Natural killer cell (primary cell): Measurements from ENCODE around the gene LGALS3. TPM values are rescaled to one million over a fixed set of nuclear protein-coding genes. Genes with fewer than 3 reads are reported as not detected.
A peak's percentile ranks its signal among the peaks of the same experiment; 100 is the strongest.

Experiments
- ATAC-seq, 3 donors: fragments of 150-1000 bp in 2 of 3; fragments of 200-7000 bp in 1 of 3; cut with Tn5 transposase; 1 replicate in 1 of 3; 2 replicates in 2 of 3; pipeline ENCODE4 v1.10.0; 2021; ENCODE audit warnings: mild to moderate bottlenecking in 2 of 3, moderate library complexity in 2 of 3
- DNase-seq, 2 donors: peaks; one replicate each; pipeline versions ENCODE4 v3.0.0 to v3.0.0-alpha.2; 2013 to 2021; ENCODE audit warnings: mixed read lengths in 1 of 2
- H3K27ac ChIP-seq: one replicate; pipeline ENCODE4 v1.5.1; 2013; ENCODE audit warnings: mild to moderate bottlenecking, low read length
- H3K27me3 ChIP-seq: one replicate; pipeline ENCODE4 v1.6.1; 2013; ENCODE audit warnings: low read length; ENCODE audit not compliant: control insufficient read depth, insufficient read depth
- H3K36me3 ChIP-seq: one replicate; pipeline ENCODE4 v1.6.1; 2013; ENCODE audit warnings: low read length; ENCODE audit not compliant: control insufficient read depth, insufficient read depth
- H3K4me1 ChIP-seq: one replicate; pipeline ENCODE4 v1.6.1; 2013; ENCODE audit warnings: low read length; ENCODE audit not compliant: control insufficient read depth, insufficient read depth
- H3K4me3 ChIP-seq: one replicate; pipeline ENCODE4 v1.5.1; 2013; ENCODE audit warnings: low read length
- H3K9me3 ChIP-seq: one replicate; pipeline ENCODE4 v1.6.1; 2013; ENCODE audit warnings: low read length; ENCODE audit not compliant: control insufficient read depth, insufficient read depth
- H3K27ac Mint-ChIP-seq, 2 donors: one replicate each; pipeline ENCODE4 v1.8.0; 2022; ENCODE audit warnings: mild to moderate bottlenecking in 2 of 2, mixed read lengths in 2 of 2, moderate library complexity in 1 of 2
- H3K27me3 Mint-ChIP-seq, 2 donors: one replicate each; pipeline ENCODE4 v1.8.0; 2022; ENCODE audit warnings: low read depth in 2 of 2, mixed read lengths in 2 of 2
- H3K36me3 Mint-ChIP-seq: one replicate; pipeline ENCODE4 v1.8.0; 2022; ENCODE audit warnings: mixed read lengths
- H3K4me1 Mint-ChIP-seq, 2 donors: one replicate each; pipeline ENCODE4 v1.8.0; 2022; ENCODE audit warnings: mixed read lengths in 2 of 2
- H3K4me3 Mint-ChIP-seq: one replicate; pipeline ENCODE4 v1.8.0; 2022; ENCODE audit warnings: mild to moderate bottlenecking, moderate library complexity, mixed read lengths
- H3K9me3 Mint-ChIP-seq, 2 donors: one replicate each; pipeline ENCODE4 v1.8.0; 2022; ENCODE audit warnings: mixed read lengths in 2 of 2
- WGBS: methylation state at CpG from one replicate; pipeline ENCODE4 v1.1.7; 2013; ENCODE audit warnings: missing lambda C conversion rate; ENCODE audit not compliant: insufficient coverage; 5-methylcytosine and 5-hydroxymethylcytosine counted together
- intact Hi-C: fragments of 100-400 bp; cut with micrococcal nuclease; formaldehyde crosslinking; loops from one replicate; pipeline ENCODE4 v1.14.2; 2022
- total RNA-seq, 4 donors: library from RNA; stranded (reverse); fragments of 120-200 nt in 1 of 4; gene quantifications; one replicate each; pipeline versions ENCODE4 v1.2.3 to v1.2.4, GENCODE V29; 2013 to 2022
- TF ChIP-seq, protein P1 (sequence below): fragments of 200-600 bp; IDR thresholded peaks from one replicate; pipeline ENCODE4 v1.8.0; 2022; ENCODE audit warnings: antibody characterized with exemption

Gene LGALS3
- total RNA-seq, 3 donors from 2014 or later (not counting 1 experiment from before 2014, with no cell fraction given), result 10.8 to 35.7 (median 17.1) TPM

DNA sequence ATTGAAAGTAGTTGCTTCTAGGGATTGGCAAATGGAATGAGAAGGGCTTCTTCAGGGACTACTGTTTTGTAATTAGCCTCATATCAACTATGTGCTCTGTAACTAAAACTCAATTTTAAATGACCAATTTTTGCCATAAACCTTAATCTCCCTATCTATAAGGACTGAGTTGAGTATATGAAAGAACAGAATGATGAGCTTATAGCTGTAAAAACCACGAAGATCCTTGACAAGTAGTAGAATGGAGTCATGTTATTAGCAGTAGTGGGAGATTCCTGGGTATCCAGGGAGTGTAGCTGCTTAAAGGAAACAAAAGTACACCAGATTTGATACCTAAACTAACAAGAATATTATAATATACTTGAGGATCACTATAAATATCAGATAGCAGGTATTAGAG is 28.0 kb downstream of the LGALS3 start:
- TF ChIP-seq, protein P1, sequence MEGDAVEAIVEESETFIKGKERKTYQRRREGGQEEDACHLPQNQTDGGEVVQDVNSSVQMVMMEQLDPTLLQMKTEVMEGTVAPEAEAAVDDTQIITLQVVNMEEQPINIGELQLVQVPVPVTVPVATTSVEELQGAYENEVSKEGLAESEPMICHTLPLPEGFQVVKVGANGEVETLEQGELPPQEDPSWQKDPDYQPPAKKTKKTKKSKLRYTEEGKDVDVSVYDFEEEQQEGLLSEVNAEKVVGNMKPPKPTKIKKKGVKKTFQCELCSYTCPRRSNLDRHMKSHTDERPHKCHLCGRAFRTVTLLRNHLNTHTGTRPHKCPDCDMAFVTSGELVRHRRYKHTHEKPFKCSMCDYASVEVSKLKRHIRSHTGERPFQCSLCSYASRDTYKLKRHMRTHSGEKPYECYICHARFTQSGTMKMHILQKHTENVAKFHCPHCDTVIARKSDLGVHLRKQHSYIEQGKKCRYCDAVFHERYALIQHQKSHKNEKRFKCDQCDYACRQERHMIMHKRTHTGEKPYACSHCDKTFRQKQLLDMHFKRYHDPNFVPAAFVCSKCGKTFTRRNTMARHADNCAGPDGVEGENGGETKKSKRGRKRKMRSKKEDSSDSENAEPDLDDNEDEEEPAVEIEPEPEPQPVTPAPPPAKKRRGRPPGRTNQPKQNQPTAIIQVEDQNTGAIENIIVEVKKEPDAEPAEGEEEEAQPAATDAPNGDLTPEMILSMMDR, result no peak
- 67% methylated on average over 1 of the region's 1 CpG for WGBS
- Mint-ChIP-seq H3K27ac (no peak overlapping the region), H3K4me1 (peaks cover 0 to 5% of the 10 kb centered on the region in 2 donors), H3K36me3 (no peaks in the 10 kb centered on the region), H3K4me3 (no peak overlapping the region), H3K9me3 (no peaks in the 10 kb centered on the region), H3K27me3 (no peaks in the 10 kb centered on the region)
- no peaks in the 10 kb centered on the region for H3K36me3 ChIP-seq
- H3K4me3 ChIP-seq, result no peak overlapping the region
- ATAC-seq (no peak), DNase-seq (no peak)
- H3K27me3 ChIP-seq, result no peaks in the 10 kb centered on the region
- H3K9me3 ChIP-seq, result no peaks in the 10 kb centered on the region
- no peaks in the 10 kb centered on the region for H3K4me1 ChIP-seq
- H3K27ac ChIP-seq, result no peak overlapping the region
- intact Hi-C loops, result no loop called here

DNA sequence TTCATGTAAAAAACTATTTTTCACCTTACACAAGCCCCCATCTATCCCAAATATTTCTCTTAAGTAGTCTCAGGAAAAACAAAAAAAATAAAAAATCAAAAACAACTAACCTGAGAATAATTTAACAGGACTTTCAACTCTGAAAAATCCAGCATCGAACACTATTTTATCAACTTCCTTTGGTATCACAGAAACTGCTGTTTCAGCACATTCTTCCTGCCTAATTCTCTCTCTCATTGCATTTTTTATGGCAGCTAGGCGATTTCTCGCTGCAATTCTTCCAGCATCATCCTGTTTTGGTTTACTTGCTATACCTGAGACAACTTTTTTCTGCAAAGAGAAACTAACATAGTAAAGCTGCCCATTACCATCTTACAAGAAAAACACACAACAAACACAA is 29.4 kb downstream of the LGALS3 start:
- no peak overlapping the region for H3K27ac Mint-ChIP-seq
- Histone ChIP-seq H3K27ac (no peak overlapping the region), H3K9me3 (no peaks in the 10 kb centered on the region), H3K4me3 (no peak overlapping the region), H3K27me3 (no peaks in the 10 kb centered on the region), H3K36me3 (no peaks in the 10 kb centered on the region), H3K4me1 (no peaks in the 10 kb centered on the region)
- peaks cover 0 to 5% of the 10 kb centered on the region in 2 donors for H3K4me1 Mint-ChIP-seq
- no peaks in the 10 kb centered on the region for H3K36me3 Mint-ChIP-seq
- H3K27me3 Mint-ChIP-seq, result no peaks in the 10 kb centered on the region
- no peak for DNase-seq
- H3K9me3 Mint-ChIP-seq, result no peaks in the 10 kb centered on the region
- TF ChIP-seq, protein P1, result no peak
- intact Hi-C loops, result no loop called here
- no peak overlapping the region for H3K4me3 Mint-ChIP-seq
- WGBS, result 92% methylated on average over 3 of the region's 3 CpGs
- ATAC-seq, result no peak

DNA sequence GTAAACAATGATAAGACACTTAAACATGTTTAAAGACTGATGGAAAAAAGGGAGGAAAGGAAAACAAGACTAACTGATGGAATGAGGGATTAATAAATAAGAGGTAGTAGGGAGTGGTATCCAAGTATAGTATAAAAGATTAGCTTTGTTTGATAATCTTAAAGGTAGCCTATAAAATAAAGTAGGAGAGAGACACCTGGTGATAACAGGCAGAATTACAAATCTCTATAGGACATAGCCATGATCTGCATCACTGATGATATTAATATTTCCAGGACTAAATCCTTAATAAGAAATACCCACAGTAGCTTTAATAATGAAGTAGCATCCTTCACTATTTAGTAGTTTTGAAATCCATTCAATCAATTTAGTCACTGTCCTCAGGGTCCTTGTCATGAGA is 31.9 kb downstream of the LGALS3 start:
- H3K4me3 Mint-ChIP-seq, result no peak overlapping the region
- TF ChIP-seq, protein P1, result peak; percentile 67
- Histone ChIP-seq H3K27me3 (no peaks in the 10 kb centered on the region), H3K27ac (no peak overlapping the region), H3K9me3 (no peaks in the 10 kb centered on the region), H3K4me3 (no peak overlapping the region), H3K4me1 (no peaks in the 10 kb centered on the region), H3K36me3 (no peaks in the 10 kb centered on the region)
- no peaks in the 10 kb centered on the region for H3K9me3 Mint-ChIP-seq
- peak in 1 of 2 donors; percentile 65 for DNase-seq
- H3K27me3 Mint-ChIP-seq, result no peaks in the 10 kb centered on the region
- H3K27ac Mint-ChIP-seq, result no peak overlapping the region
- ATAC-seq, result peak; percentile 57 to 87 (median 76)
- intact Hi-C loops, result loop anchor here (1.0 kb wide), 2 partner anchors 72 to 110 kb away; partner anchors contain the start of gene MAPK1IP1L
- H3K36me3 Mint-ChIP-seq, result no peaks in the 10 kb centered on the region
- H3K4me1 Mint-ChIP-seq, result peaks cover 0 to 5% of the 10 kb centered on the region in 2 donors

DNA sequence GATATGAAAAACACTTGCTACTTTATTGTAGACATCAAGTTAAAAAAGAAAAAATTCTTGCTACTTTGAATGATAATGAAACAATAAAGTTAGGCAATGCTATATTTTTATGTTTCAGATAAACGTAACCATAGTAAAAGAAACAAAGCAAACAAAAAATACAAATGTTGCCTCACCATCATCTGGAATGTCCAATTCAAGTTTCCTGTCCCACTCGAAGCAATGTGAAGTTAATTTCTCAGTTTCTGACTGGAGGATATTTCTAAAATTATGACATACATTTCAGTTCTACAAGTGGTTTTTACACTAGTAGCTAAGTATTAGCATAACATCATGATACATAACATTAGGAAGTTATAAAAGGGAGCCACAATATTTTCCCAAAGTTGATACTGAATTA is 41.5 kb downstream of the LGALS3 start:
- no peaks in the 10 kb centered on the region for H3K36me3 Mint-ChIP-seq
- Histone ChIP-seq H3K4me1 (no peaks in the 10 kb centered on the region), H3K36me3 (no peaks in the 10 kb centered on the region)

More for the DNA sequence above, 41.5 kb downstream of the LGALS3 start:
- no peaks in the 10 kb centered on the region for H3K9me3 Mint-ChIP-seq
- H3K4me3 ChIP-seq, result no peak overlapping the region
- no peaks in the 10 kb centered on the region for H3K4me1 Mint-ChIP-seq
- no peak for ATAC-seq
- no peaks in the 10 kb centered on the region for H3K9me3 ChIP-seq
- no peak overlapping the region for H3K4me3 Mint-ChIP-seq
- H3K27ac Mint-ChIP-seq, result no peak overlapping the region
- TF ChIP-seq, protein P1, result no peak
- H3K27me3 Mint-ChIP-seq, result no peaks in the 10 kb centered on the region
- H3K27me3 ChIP-seq, result no peaks in the 10 kb centered on the region
- DNase-seq, result no peak
- no peak overlapping the region for H3K27ac ChIP-seq
- intact Hi-C loops, result no loop called here
- WGBS, result no CpG with 5 or more reads among the region's 2 CpGs
